SU-DHL-6 (cell line): ENCODE measurements around the gene ACACB.

Experiments
- EZH2phosphoT487 ChIP-seq: fragments of 200-600 bp; sonication (generic), shearing (Covaris generic); conservative IDR thresholded peaks from 2 replicates; pipeline ENCODE4 v1.6.1; 2018; ENCODE audit warnings: mild to moderate bottlenecking, antibody characterized with exemption, low read length, moderate library complexity, mixed read lengths
- TF ChIP-seq, protein P1 (sequence below): fragments of 200-600 bp; sonication (generic); IDR thresholded peaks from one replicate; pipeline ENCODE4 v1.5.1; 2017; ENCODE audit warnings: antibody characterized with exemption, mild to moderate bottlenecking, low read length, moderate library complexity; ENCODE audit not compliant: insufficient read depth, poor library complexity, severe bottlenecking

GRCh38 chr12:109241936-109242335 is 125.5 kb downstream of the ACACB start:
- TF ChIP-seq, protein P1, sequence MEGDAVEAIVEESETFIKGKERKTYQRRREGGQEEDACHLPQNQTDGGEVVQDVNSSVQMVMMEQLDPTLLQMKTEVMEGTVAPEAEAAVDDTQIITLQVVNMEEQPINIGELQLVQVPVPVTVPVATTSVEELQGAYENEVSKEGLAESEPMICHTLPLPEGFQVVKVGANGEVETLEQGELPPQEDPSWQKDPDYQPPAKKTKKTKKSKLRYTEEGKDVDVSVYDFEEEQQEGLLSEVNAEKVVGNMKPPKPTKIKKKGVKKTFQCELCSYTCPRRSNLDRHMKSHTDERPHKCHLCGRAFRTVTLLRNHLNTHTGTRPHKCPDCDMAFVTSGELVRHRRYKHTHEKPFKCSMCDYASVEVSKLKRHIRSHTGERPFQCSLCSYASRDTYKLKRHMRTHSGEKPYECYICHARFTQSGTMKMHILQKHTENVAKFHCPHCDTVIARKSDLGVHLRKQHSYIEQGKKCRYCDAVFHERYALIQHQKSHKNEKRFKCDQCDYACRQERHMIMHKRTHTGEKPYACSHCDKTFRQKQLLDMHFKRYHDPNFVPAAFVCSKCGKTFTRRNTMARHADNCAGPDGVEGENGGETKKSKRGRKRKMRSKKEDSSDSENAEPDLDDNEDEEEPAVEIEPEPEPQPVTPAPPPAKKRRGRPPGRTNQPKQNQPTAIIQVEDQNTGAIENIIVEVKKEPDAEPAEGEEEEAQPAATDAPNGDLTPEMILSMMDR: no peak
- no peak for TF ChIP-seq EZH2phosphoT487
